Spleen (tissue), 11 donors: ENCODE results near the gene PRMT2. TPM values are rescaled to one million over a fixed set of nuclear protein-coding genes. Genes with fewer than 3 reads are reported as not detected.

Source experiments
- DNase-seq: peaks from one replicate; pipeline ENCODE4 v3.0.0-alpha.2; 2020
- H3K27ac ChIP-seq, 8 donors: fragments of 200-600 bp; sonication (generic) in 7 of 8; 1 replicate in 4 of 8; 2 replicates in 4 of 8; pipeline versions ENCODE4 v1.5.0 to v1.8.0; 2016 to 2021; ENCODE audit warnings: inconsistent platforms in 4 of 8, mild to moderate bottlenecking in 4 of 8, moderate library complexity in 1 of 8
- H3K27me3 ChIP-seq, 7 donors: fragments of 200-600 bp; sonication (generic) in 6 of 7; replicated peaks in 1 of 7; 1 replicate in 4 of 7; 2 replicates in 3 of 7; pipeline versions ENCODE4 v1.5.0 to v1.8.0; 2016 to 2021; ENCODE audit warnings: inconsistent platforms in 3 of 7, mild to moderate bottlenecking in 1 of 7
- H3K36me3 ChIP-seq, 6 donors: fragments of 200-600 bp; sonication (generic) in 5 of 6; 1 replicate in 4 of 6; 2 replicates in 2 of 6; pipeline versions ENCODE4 v1.5.0 to v1.8.0; 2016 to 2021; ENCODE audit warnings: inconsistent platforms in 2 of 6
- H3K4me1 ChIP-seq, 6 donors: fragments of 200-600 bp; sonication (generic) in 5 of 6; 1 replicate in 3 of 6; 2 replicates in 3 of 6; pipeline versions ENCODE4 v1.5.0 to v1.8.0; 2016 to 2021; ENCODE audit warnings: inconsistent platforms in 3 of 6
- H3K4me3 ChIP-seq, 8 donors: fragments of 200-600 bp; sonication (generic) in 7 of 8; 1 replicate in 4 of 8; 2 replicates in 4 of 8; pipeline versions ENCODE4 v1.5.0 to v1.8.0; 2016 to 2021; ENCODE audit warnings: inconsistent platforms in 4 of 8, mild to moderate bottlenecking in 4 of 8, moderate library complexity in 2 of 8
- H3K9me3 ChIP-seq, 8 donors: fragments of 200-600 bp; sonication (generic) in 7 of 8; 1 replicate in 4 of 8; 2 replicates in 4 of 8; pipeline versions ENCODE4 v1.5.0 to v1.8.0; 2016 to 2021; ENCODE audit warnings: inconsistent platforms in 4 of 8
- POLR2A ChIP-seq, 3 donors: fragments of 450-650 bp; IDR thresholded peaks; one replicate each; pipeline ENCODE4 v1.5.1; 2017; ENCODE audit warnings: antibody characterized with exemption in 3 of 3, mild to moderate bottlenecking in 1 of 3
- POLR2AphosphoS5 ChIP-seq, 3 donors: sonication (generic); formaldehyde crosslinking; IDR thresholded peaks; one replicate each; pipeline ENCODE4 v1.5.1; 2017; ENCODE audit warnings: antibody characterized with exemption in 3 of 3
- WGBS, 5 donors: extraction: QIAGEN DNeasy Blood & Tissue Kit in 3 of 5; methylation state at CpG; one replicate each; pipeline versions ENCODE4 v1.1.5 to v1.1.7; 2013 to 2018; 5-methylcytosine and 5-hydroxymethylcytosine counted together
- intact Hi-C: fragments of 100-400 bp; cut with DNase I; formaldehyde crosslinking; loops from one replicate; pipeline ENCODE4 v1.15.0; 2023; ENCODE audit warnings: low total_unique reads
- polyA plus RNA-seq, 3 donors: library from polyadenylated mRNA; stranded (reverse); fragments of 200-250 nt; gene quantifications; one replicate each; pipeline ENCODE4 v1.2.1, GENCODE V29; 2013
- total RNA-seq, 7 donors: library from RNA; depleted of rRNA in 3 of 7; stranded (reverse); fragments of >200 nt in 3 of 7; fragmentation: NEBNext Ultra II Directional in 4 of 7; extraction: Animal tissue kit (Norgen Biotek cat#: 25700) in 4 of 7; gene quantifications; one replicate each; pipeline versions ENCODE4 v1.1.0 to v1.2.1, GENCODE V29; 2016 to 2021
- TF ChIP-seq, protein P1 (sequence below), 11 experiments: fragments of 200-600 bp in 7 of 11; fragments of 450-650 bp in 4 of 11; sonication (generic) in 4 of 11; IDR thresholded peaks in 8 of 11; conservative IDR thresholded peaks in 3 of 11; 1 replicate in 7 of 11; 2 replicates in 4 of 11; pipeline versions ENCODE4 v1.4.0 to v1.8.0; 2016 to 2021; ENCODE audit warnings: antibody characterized with exemption in 11 of 11, inconsistent platforms in 4 of 11, mild to moderate bottlenecking in 1 of 11
- donor health status: healthy with polysubstance abuse.
- donor health status: DM: no; HTN: no; CAD: no; lungs with moderate emphysema.
- donor health status: DM: no; HTN: no; CAD: no.
- donor health status: Bipolar disorder and iron deficiency.
- donor health status: healthy.
- donor health status: DM: no; HTN: no; CAD: no.
- donor health status: DM: yes; HTN: yes; CAD: no.

PRMT2 gene
- total and polyA plus RNA-seq, 10 donors, result 57.8 to 129 (median 103) TPM

DNA sequence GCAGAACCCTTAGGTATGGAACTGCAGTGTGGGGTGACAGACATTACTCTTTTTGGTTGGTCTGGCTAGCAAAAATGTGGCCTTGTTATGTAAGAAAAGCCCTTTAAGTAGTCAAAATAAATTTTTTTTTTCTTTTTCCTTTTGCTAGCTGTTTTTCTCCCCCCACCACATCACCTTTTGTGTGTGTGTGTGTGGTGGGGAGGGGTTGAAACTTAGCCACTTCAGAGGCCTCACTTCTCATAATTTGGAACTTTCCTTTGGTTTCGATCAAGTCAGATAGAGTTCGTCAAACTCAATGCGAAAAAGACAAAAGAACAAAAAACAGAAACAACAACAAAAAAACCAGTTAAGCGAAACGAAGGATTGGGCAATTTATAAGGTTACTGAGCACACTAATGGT lies 1.9 kb upstream of the PRMT2 start:
- intact Hi-C loops, result no loop called here
- Histone ChIP-seq H3K27ac (peak overlapping the region in 6 of 8 donors; percentile 5 to 100 (median 100)), H3K36me3 (peaks cover 0 to 16% (median 0%) of the 10 kb centered on the region in 6 donors), H3K4me1 (peaks cover 22 to 38% (median 35%) of the 10 kb centered on the region in 6 donors), H3K9me3 (no peaks in the 10 kb centered on the region), H3K4me3 (no peak overlapping the region), H3K27me3 (peaks cover 0 to 4% (median 0%) of the 10 kb centered on the region in 7 donors)
- TF ChIP-seq POLR2AphosphoS5 (IDR thresholded peaks at IDR 0.05) (no peak), POLR2A (IDR thresholded peaks at IDR 0.05) (no peak)
- TF ChIP-seq, protein P1, sequence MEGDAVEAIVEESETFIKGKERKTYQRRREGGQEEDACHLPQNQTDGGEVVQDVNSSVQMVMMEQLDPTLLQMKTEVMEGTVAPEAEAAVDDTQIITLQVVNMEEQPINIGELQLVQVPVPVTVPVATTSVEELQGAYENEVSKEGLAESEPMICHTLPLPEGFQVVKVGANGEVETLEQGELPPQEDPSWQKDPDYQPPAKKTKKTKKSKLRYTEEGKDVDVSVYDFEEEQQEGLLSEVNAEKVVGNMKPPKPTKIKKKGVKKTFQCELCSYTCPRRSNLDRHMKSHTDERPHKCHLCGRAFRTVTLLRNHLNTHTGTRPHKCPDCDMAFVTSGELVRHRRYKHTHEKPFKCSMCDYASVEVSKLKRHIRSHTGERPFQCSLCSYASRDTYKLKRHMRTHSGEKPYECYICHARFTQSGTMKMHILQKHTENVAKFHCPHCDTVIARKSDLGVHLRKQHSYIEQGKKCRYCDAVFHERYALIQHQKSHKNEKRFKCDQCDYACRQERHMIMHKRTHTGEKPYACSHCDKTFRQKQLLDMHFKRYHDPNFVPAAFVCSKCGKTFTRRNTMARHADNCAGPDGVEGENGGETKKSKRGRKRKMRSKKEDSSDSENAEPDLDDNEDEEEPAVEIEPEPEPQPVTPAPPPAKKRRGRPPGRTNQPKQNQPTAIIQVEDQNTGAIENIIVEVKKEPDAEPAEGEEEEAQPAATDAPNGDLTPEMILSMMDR (IDR thresholded peaks at IDR 0.05 in 8 of 11, conservative IDR thresholded peaks at IDR 0.05 in 3 of 11), result no peak
- DNase-seq, result no peak
- WGBS, 5 donors, result 71 to 94% (median 86%) methylated on average over 5 of the region's 5 CpGs

DNA sequence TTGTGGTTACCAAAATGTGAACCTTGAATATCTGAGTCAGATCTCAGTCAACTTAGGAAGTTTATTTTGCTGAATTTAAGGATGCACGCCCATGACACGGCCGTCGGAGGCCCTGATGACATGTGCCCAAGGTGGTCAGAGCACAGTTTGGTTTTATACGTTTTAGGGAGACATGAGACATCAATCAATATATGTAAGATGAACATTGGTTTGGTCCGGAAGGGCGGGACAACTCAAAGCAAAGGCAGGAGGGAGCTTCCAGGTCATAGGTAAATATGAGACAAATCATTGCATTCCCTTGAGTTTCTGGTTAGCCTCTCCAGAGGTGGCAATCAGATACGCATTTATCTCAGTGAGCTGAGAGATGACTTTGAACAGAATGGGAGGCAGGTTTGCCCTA lies 1.0 kb upstream of the PRMT2 start:
- Histone ChIP-seq H3K36me3 (peaks cover 0 to 16% (median 0%) of the 10 kb centered on the region in 6 donors), H3K4me3 (peak overlapping the region in 4 of 8 donors; percentile 90 to 98 (median 98)), H3K9me3 (no peaks in the 10 kb centered on the region), H3K27ac (peak overlapping the region; percentile 97 to 100 (median 99)), H3K27me3 (no peaks in the 10 kb centered on the region), H3K4me1 (peaks cover 25 to 47% (median 44%) of the 10 kb centered on the region in 6 donors)
- 88 to 91% (median 89%) methylated on average over 8 of the region's 8 CpGs for WGBS, 5 donors
- no peak for DNase-seq
- TF ChIP-seq POLR2AphosphoS5 (IDR thresholded peaks at IDR 0.05), result no peak
- TF ChIP-seq, protein P1 (IDR thresholded peaks at IDR 0.05 in 8 of 11, conservative IDR thresholded peaks at IDR 0.05 in 3 of 11), result no peak
- no peak for TF ChIP-seq POLR2A (IDR thresholded peaks at IDR 0.05)
- intact Hi-C loops, result no loop called here

DNA sequence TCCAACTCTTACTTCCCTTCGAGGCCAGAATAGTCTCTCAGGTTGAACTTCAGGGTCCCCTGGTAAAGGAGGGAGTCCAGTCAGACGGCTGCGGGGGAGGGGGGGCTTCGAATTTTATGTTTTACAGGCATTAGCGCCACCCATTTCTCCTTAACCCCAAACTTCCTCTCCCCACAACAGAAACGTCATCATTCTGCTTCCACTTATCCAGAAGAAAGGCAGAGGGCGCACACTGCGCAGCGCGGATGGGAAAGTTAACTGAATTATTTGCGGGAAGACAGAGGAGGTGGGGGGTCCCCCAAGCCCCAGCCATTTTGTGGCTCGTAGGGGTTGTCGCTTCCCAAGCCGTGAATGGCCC lies 529 bp upstream of the PRMT2 start:
- DNase-seq, result no peak
- 0 to 1% (median 1%) methylated on average over 12 to 14 of the region's 14 CpGs for WGBS, 5 donors
- no peaks in the 10 kb centered on the region for H3K9me3 ChIP-seq
- peaks cover 27 to 52% (median 49%) of the 10 kb centered on the region in 6 donors for H3K4me1 ChIP-seq
- no peak for TF ChIP-seq POLR2A (IDR thresholded peaks at IDR 0.05)
- TF ChIP-seq, protein P1 (IDR thresholded peaks at IDR 0.05 in 8 of 11, conservative IDR thresholded peaks at IDR 0.05 in 3 of 11), result peak in 4 of 11 experiments; percentile 12 to 33 (median 20)
- intact Hi-C loops, result no loop called here
- peaks cover 0 to 16% (median 0%) of the 10 kb centered on the region in 6 donors for H3K36me3 ChIP-seq
- H3K27me3 ChIP-seq, result no peaks in the 10 kb centered on the region
- H3K27ac ChIP-seq, result peak overlapping the region; percentile 97 to 100 (median 99)
- peak overlapping the region; percentile 51 to 98 (median 94) for H3K4me3 ChIP-seq

DNA sequence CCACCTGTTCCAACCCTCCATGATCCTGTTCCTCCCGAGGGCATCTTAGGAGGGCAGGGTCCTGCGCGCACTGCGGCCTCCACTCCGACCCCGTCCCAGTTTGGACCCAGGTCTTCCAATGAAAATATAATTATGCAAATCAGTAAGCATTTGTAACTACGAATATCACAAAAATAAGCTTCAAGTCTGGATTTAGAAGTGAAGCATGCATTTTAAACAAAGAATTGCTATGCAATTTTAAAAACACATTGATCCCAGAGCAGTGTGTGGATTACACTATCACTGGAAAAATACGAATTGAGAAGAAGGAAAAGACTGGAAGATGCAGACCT lies 673 bp downstream of the PRMT2 start:
- no peaks in the 10 kb centered on the region for H3K9me3 ChIP-seq
- H3K4me1 ChIP-seq, result peaks cover 29 to 64% (median 52%) of the 10 kb centered on the region in 6 donors
- peaks cover 0 to 25% (median 4%) of the 10 kb centered on the region in 6 donors for H3K36me3 ChIP-seq
- peak overlapping the region; percentile 51 to 98 (median 94) for H3K4me3 ChIP-seq
- peak overlapping the region in 7 of 8 donors; percentile 99 to 100 (median 99) for H3K27ac ChIP-seq
- no peaks in the 10 kb centered on the region for H3K27me3 ChIP-seq
- no peak for DNase-seq
- 9 to 17% (median 13%) methylated on average over 8 of the region's 8 CpGs for WGBS, 5 donors
- TF ChIP-seq POLR2A (IDR thresholded peaks at IDR 0.05) (no peak), POLR2AphosphoS5 (IDR thresholded peaks at IDR 0.05) (no peak)
- TF ChIP-seq, protein P1 (IDR thresholded peaks at IDR 0.05 in 8 of 11, conservative IDR thresholded peaks at IDR 0.05 in 3 of 11), result no peak
- intact Hi-C loops, result no loop called here
